Stimulated activated naive CD8-positive, alpha-beta T cell treated with anti-CD3 and anti-CD28 coated beads, Interleukin-15, Interleukin-2, amounts not matched to agents 100 U/mL and 50 U/mL, for 24 hours (primary cell): ENCODE measurements around the gene LRRC32.
"Not testable (repeated sequence)": the region's sequence is repeated elsewhere in the genome, so short reads cannot be mapped to it uniquely, and the experiment has no call there.

Experiments
- ATAC-seq: fragments of 150-1000 bp; cut with Tn5 transposase; one replicate; pipeline ENCODE4 v1.10.0; 2021
- DNase-seq: peaks from one replicate; pipeline ENCODE4 v3.0.0; 2021

The LRRC32 gene

GRCh38 chr11:76612226-76612625 is 58.3 kb downstream of the LRRC32 start:
- no peak for DNase-seq
- no peak for ATAC-seq

GRCh38 chr11:76610871-76611475 is 59.6 kb downstream of the LRRC32 start:
- no peak for ATAC-seq

GRCh38 chr11:76610371-76610770 is 60.2 kb downstream of the LRRC32 start:
- DNase-seq (no peak), ATAC-seq (no peak)

More at GRCh38 chr11:76610871-76611475, 59.6 kb downstream of the LRRC32 start:
- no peak for DNase-seq

GRCh38 chr11:76609736-76610370 is 60.7 kb downstream of the LRRC32 start:
- ATAC-seq (no peak), DNase-seq (no peak)

GRCh38 chr11:76608879-76609460 is 61.6 kb downstream of the LRRC32 start:
- ATAC-seq, DNase-seq: not testable (repeated sequence)

- DNase-seq, ATAC-seq: not testable (repeated sequence)
Observed at GRCh38 chr11:76608228-76608627, 62.3 kb downstream of the LRRC32 start.
